PC-3 (cell line): Measurements from ENCODE around the gene CNKSR3. TPM values are rescaled to one million over a fixed set of nuclear protein-coding genes. Genes with fewer than 3 reads are reported as not detected.
A peak's percentile ranks its signal among the peaks of the same experiment; 100 is the strongest.

Experiments
- ATAC-seq: fragments of 200-7000 bp; cut with Tn5 transposase; 2 replicates; pipeline ENCODE4 v1.9.1; 2020; ENCODE audit warnings: mild to moderate bottlenecking, moderate library complexity
- BruUV-seq: library from RNA; stranded (reverse); fragments of 400-500 nt; replicated peaks from 2 replicates; lab custom pipeline; 2021; lab: Mats Ljungman, UMichigan
- CTCF ChIA-PET: fragments of 300-600 bp; sonication (Branson Sonifier 250); formaldehyde crosslinking; loops from one replicate; lab custom pipeline; 2022; ENCODE audit warnings: antibody characterized with exemption; lab: Charles Lee
- POLR2A ChIA-PET: fragments of 300-600 bp; sonication (Branson Sonifier 250); formaldehyde crosslinking; loops from one replicate; lab custom pipeline; 2022; ENCODE audit warnings: antibody characterized with exemption; ENCODE audit not compliant: unreplicated experiment; lab: Charles Lee
- DNase-seq: peaks from one replicate; pipeline ENCODE4 v3.0.0-alpha.2; 2015
- H2AFZ ChIP-seq: fragments of 300-600 bp; sonication (generic); 2 replicates; pipeline ENCODE4 v1.6.0; 2016; ENCODE audit warnings: antibody characterized with exemption, low read length
- H3F3A ChIP-seq: fragments of 300-600 bp; sonication (generic); one replicate; pipeline ENCODE4 v1.6.0; 2017; ENCODE audit warnings: antibody characterized with exemption, low read length, control low read depth, mild to moderate bottlenecking; ENCODE audit not compliant: unreplicated experiment
- H3K27ac ChIP-seq: fragments of 300-600 bp; sonication (generic); 2 replicates; pipeline ENCODE4 v1.5.1; 2016; ENCODE audit warnings: mild to moderate bottlenecking, low read length
- H3K27me3 ChIP-seq: fragments of 300-600 bp; sonication (generic); 2 replicates; pipeline ENCODE4 v1.6.1; 2016; ENCODE audit warnings: low read length, mixed read lengths
- H3K36me3 ChIP-seq: fragments of 300-600 bp; sonication (generic); 2 replicates; pipeline ENCODE4 v1.6.1; 2016; ENCODE audit warnings: low read depth, mixed run types, low read length, mixed read lengths
- H3K4me1 ChIP-seq: fragments of 300-600 bp; sonication (generic); 2 replicates; pipeline ENCODE4 v1.5.1; 2016; ENCODE audit warnings: low read length; ENCODE audit not compliant: insufficient read depth
- H3K4me2 ChIP-seq: fragments of 300-600 bp; sonication (generic); 2 replicates; pipeline ENCODE4 v1.6.0; 2016; ENCODE audit warnings: low read length
- H3K4me3 ChIP-seq: fragments of 300-600 bp; sonication (generic); 2 replicates; pipeline ENCODE4 v1.5.1; 2016; ENCODE audit warnings: mild to moderate bottlenecking, low read length, mixed read lengths
- H3K79me2 ChIP-seq: fragments of 300-600 bp; sonication (generic); 2 replicates; pipeline ENCODE4 v1.6.1; 2017; ENCODE audit warnings: low read length, mixed read lengths
- H3K9ac ChIP-seq: fragments of 300-600 bp; sonication (generic); 2 replicates; pipeline ENCODE4 v1.6.0; 2016; ENCODE audit warnings: mild to moderate bottlenecking, low read length
- H3K9me2 ChIP-seq: fragments of 300-600 bp; sonication (generic); replicated peaks from 2 replicates; pipeline ENCODE4 v1.6.1; 2016; ENCODE audit warnings: mixed run types, low read length, mixed read lengths
- H3K9me3 ChIP-seq: fragments of 300-600 bp; sonication (generic); 2 replicates; pipeline ENCODE4 v1.6.1; 2016; ENCODE audit warnings: low read length, mixed read lengths
- H4K20me1 ChIP-seq: fragments of 300-600 bp; sonication (generic); 2 replicates; pipeline ENCODE4 v1.6.1; 2016; ENCODE audit warnings: low read length, mixed read lengths
- CTCF ChIP-seq: fragments of 300-600 bp; sonication (generic); conservative IDR thresholded peaks from 2 replicates; pipeline ENCODE4 v1.5.1; 2017; ENCODE audit warnings: antibody characterized with exemption, low read depth, mild to moderate bottlenecking, low read length
- EZH2 ChIP-seq: fragments of 300-600 bp; sonication (generic); IDR thresholded peaks from one replicate; pipeline ENCODE4 v1.6.1; 2017; ENCODE audit warnings: antibody characterized with exemption, mild to moderate bottlenecking, low read length; ENCODE audit not compliant: unreplicated experiment
- EZH2phosphoT487 ChIP-seq: fragments of 300-600 bp; sonication (generic); IDR thresholded peaks from 2 replicates; pipeline ENCODE4 v1.6.1; 2018; ENCODE audit warnings: mild to moderate bottlenecking, antibody characterized with exemption, low read length, borderline replicate concordance
- intact Hi-C: fragments of 100-400 bp; cut with micrococcal nuclease; formaldehyde crosslinking; loops from 2 replicates; pipeline ENCODE4 v1.9.0; 2023
- total RNA-seq: library from RNA; depleted of rRNA; stranded (reverse); fragments of >200 nt; gene quantifications from 2 replicates; pipeline ENCODE4 v1.2.3, GENCODE V29; 2014

CNKSR3 gene
- total RNA-seq, 1 experiment from 2014 or later, result 3.2 TPM

DNA sequence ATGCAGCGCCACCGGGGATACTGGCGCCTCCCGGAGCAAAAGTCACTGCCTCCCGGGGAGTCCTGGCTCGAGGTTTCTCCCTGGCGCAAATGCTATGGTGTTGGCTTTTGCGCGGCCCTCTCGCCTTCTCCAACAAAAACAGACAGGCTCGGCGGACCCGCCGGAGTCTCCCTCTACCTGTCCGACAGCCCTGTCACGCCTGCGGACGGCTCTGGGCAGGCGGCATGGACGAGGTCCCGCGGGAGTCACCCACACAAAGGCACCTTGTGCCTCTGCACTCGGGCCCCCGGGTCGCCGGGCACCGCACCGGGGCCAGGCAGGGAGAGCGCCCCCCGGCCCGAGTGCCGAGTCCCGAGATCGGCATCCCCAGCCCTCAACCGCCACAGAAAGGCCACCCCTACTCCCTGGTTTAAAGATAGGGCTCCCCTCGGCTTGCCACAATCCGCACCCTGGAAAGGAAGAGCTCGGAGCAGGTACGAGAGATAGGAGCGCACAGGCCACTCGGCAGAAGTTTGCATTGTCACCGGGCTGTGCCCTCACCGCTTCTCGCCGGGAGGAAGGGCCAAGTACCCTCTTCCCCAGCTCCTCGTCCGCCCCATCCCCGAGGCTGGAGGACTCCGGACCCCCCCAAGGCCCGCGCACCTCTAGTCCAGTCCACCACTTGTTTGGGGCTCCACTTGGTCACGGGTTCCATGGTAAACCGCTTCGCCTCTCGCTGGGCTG, 903 bp downstream of the CNKSR3 start:
- Histone ChIP-seq H3K9me2 (no peaks in the 10 kb centered on the region), H3K9me3 (no peaks in the 10 kb centered on the region), H3K4me1 (peaks cover 11% of the 10 kb centered on the region), H3K27me3 (no peaks in the 10 kb centered on the region), H3K79me2 (peaks cover 10% of the 10 kb centered on the region; the same call in 1 of the 2 replicates), H3K36me3 (no peaks in the 10 kb centered on the region), H3F3A (peaks cover 3% of the 10 kb centered on the region), H3K9ac (peak overlapping the region; percentile 73), H2AFZ (peak overlapping the region; percentile 89), H3K4me2 (peak overlapping the region; percentile 98), H3K27ac (peak overlapping the region; percentile 61), H4K20me1 (no peaks in the 10 kb centered on the region; the same call in 1 of the 2 replicates), H3K4me3 (peak overlapping the region; percentile 84)
- ChIA-PET CTCF (no interaction called here), POLR2A (no interaction called here)
- no peak for TF ChIP-seq CTCF
- TF ChIP-seq EZH2, result no peak
- no peak for TF ChIP-seq EZH2phosphoT487
- BruUV-seq, result no TSS peak
- intact Hi-C loops, result loop anchor here (1.0 to 10.0 kb wide), 4 partner anchors 51 to 165 kb away; no protein-coding TSS in a partner anchor
- DNase-seq (peak; percentile 21), ATAC-seq (peak; percentile 11)

GRCh38 chr6:154508573-154509375, 1.7 kb downstream of the CNKSR3 start:
- H3K27ac ChIP-seq, result peak overlapping the region; percentile 47
- peak overlapping the region; percentile 98 for H3K4me2 ChIP-seq
- H3F3A ChIP-seq, result peaks cover 3% of the 10 kb centered on the region
- H4K20me1 ChIP-seq, result no peaks in the 10 kb centered on the region; the same call in 1 of the 2 replicates
- H3K36me3 ChIP-seq, result no peaks in the 10 kb centered on the region
- no peak for TF ChIP-seq EZH2phosphoT487
- no peak for TF ChIP-seq EZH2
- no peak for TF ChIP-seq CTCF
- POLR2A ChIA-PET, result no interaction called here
- intact Hi-C loops, result loop anchor here (10.0 kb wide), 1 partner anchor 166 kb away; no protein-coding TSS in a partner anchor
- peak overlapping the region; percentile 73; the same call in 1 of the 2 replicates for H3K9ac ChIP-seq
- peaks cover 11% of the 10 kb centered on the region for H3K4me1 ChIP-seq
- BruUV-seq, result TSS peak; percentile 22
- no peaks in the 10 kb centered on the region for H3K27me3 ChIP-seq
- no peaks in the 10 kb centered on the region for H3K9me2 ChIP-seq
- no peaks in the 10 kb centered on the region for H3K9me3 ChIP-seq
- ATAC-seq (peak; percentile 17), DNase-seq (peak; percentile 70)
- peak overlapping the region; percentile 84 for H3K4me3 ChIP-seq
- CTCF ChIA-PET, result no interaction called here
- peaks cover 10% of the 10 kb centered on the region; the same call in 1 of the 2 replicates for H3K79me2 ChIP-seq
- peak overlapping the region; percentile 89 for H2AFZ ChIP-seq
